WTC11 (cell line): ENCODE results near the gene SOWAHA. TPM values are rescaled to one million over a fixed set of nuclear protein-coding genes. Genes with fewer than 3 reads are reported as not detected.

Experiments
- ATAC-seq: fragments of 200-7000 bp; cut with Tn5 transposase; 2 replicates; pipeline ENCODE4 v1.10.0; 2021; ENCODE audit warnings: mild to moderate bottlenecking, moderate library complexity
- CTCF ChIA-PET: fragments of 300-600 bp; sonication (Branson Sonifier 250); formaldehyde crosslinking; loops from one replicate; lab custom pipeline; 2021; ENCODE audit warnings: antibody characterized with exemption; lab: Charles Lee
- POLR2A ChIA-PET: fragments of 350-600 bp; sonication (Branson Sonifier 250); formaldehyde crosslinking; loops from one replicate; lab custom pipeline; 2021; ENCODE audit warnings: antibody characterized with exemption; lab: Charles Lee
- DNase-seq: peaks from one replicate; pipeline ENCODE4 v3.0.0; 2021; ENCODE audit warnings: low spot score
- H3K27ac Mint-ChIP-seq: 2 replicates; pipeline ENCODE4 v1.8.0; 2021; ENCODE audit warnings: mixed read lengths
- H3K27me3 Mint-ChIP-seq: 2 replicates; pipeline ENCODE4 v1.8.0; 2021; ENCODE audit warnings: low read depth, mild to moderate bottlenecking, moderate library complexity, mixed read lengths
- H3K36me3 Mint-ChIP-seq: 2 replicates; pipeline ENCODE4 v1.8.0; 2021; ENCODE audit warnings: mixed read lengths
- H3K4me1 Mint-ChIP-seq: 2 replicates; pipeline ENCODE4 v1.8.0; 2022; ENCODE audit warnings: mixed read lengths
- H3K4me3 Mint-ChIP-seq: 2 replicates; pipeline ENCODE4 v1.8.0; 2021; ENCODE audit warnings: mild to moderate bottlenecking, moderate library complexity, mixed read lengths
- H3K9me3 Mint-ChIP-seq: 2 replicates; pipeline ENCODE4 v1.8.0; 2021; ENCODE audit warnings: mixed read lengths
- ATF1 ChIP-seq: sonication (generic); formaldehyde crosslinking; IDR thresholded peaks from 2 replicates; pipeline ENCODE4 v1.8.1; 2023; ENCODE audit warnings: mild to moderate bottlenecking, moderate library complexity, missing genetic modification reagents
- EMX1 ChIP-seq: fragments of 250-450 bp; sonication (Bioruptor Pico); IDR thresholded peaks from 2 replicates; pipeline ENCODE4 v1.8.0; 2021; ENCODE audit warnings: mild to moderate bottlenecking
- FOXK1 ChIP-seq: sonication (generic); formaldehyde crosslinking; IDR thresholded peaks from 2 replicates; pipeline ENCODE4 v1.8.0; 2022; ENCODE audit warnings: mild to moderate bottlenecking, moderate library complexity, missing genetic modification reagents
- KAT7 ChIP-seq: sonication (generic); formaldehyde crosslinking; IDR thresholded peaks from 2 replicates; pipeline ENCODE4 v1.8.1; 2023; ENCODE audit warnings: missing genetic modification reagents, mild to moderate bottlenecking, borderline replicate concordance
- NFYB ChIP-seq: sonication (generic); formaldehyde crosslinking; conservative IDR thresholded peaks from 2 replicates; pipeline ENCODE4 v1.8.0; 2022; ENCODE audit warnings: low read depth, missing genetic modification reagents
- NR2C2 ChIP-seq: sonication (generic); formaldehyde crosslinking; IDR thresholded peaks from 2 replicates; pipeline ENCODE4 v1.8.0; 2022; ENCODE audit warnings: mild to moderate bottlenecking, missing genetic modification reagents
- PRRX2 ChIP-seq: fragments of 250-450 bp; sonication (Bioruptor Pico); IDR thresholded peaks from 2 replicates; pipeline ENCODE4 v1.8.0; 2021; ENCODE audit warnings: mild to moderate bottlenecking
- ZBTB21 ChIP-seq: sonication (generic); formaldehyde crosslinking; IDR thresholded peaks from 2 replicates; pipeline ENCODE4 v1.8.1; 2023; ENCODE audit warnings: mild to moderate bottlenecking, missing genetic modification reagents, borderline replicate concordance
- ZNF138 ChIP-seq: sonication (generic); formaldehyde crosslinking; conservative IDR thresholded peaks from 2 replicates; pipeline ENCODE4 v1.8.1; 2022; ENCODE audit warnings: mild to moderate bottlenecking, moderate library complexity, missing genetic modification reagents
- ZNF232 ChIP-seq: sonication (generic); formaldehyde crosslinking; IDR thresholded peaks from 2 replicates; pipeline ENCODE4 v1.8.0; 2022; ENCODE audit warnings: mild to moderate bottlenecking, missing genetic modification reagents
- ZNF416 ChIP-seq: fragments of 250-450 bp; sonication (Bioruptor Pico); IDR thresholded peaks from 2 replicates; pipeline ENCODE4 v1.9.0; 2021; ENCODE audit warnings: mild to moderate bottlenecking, inconsistent platforms
- total RNA-seq: library from RNA; stranded (reverse); gene quantifications from 3 replicates; pipeline ENCODE4 v1.2.3, GENCODE V29; 2021
- TF ChIP-seq, protein P1 (sequence below): fragments of 250-450 bp; sonication (Bioruptor Pico); IDR thresholded peaks from 2 replicates; pipeline ENCODE4 v1.9.0; 2021; ENCODE audit warnings: moderate library complexity, mild to moderate bottlenecking, inconsistent platforms, borderline replicate concordance
- TF ChIP-seq, protein P2 (sequence below): fragments of 250-450 bp; sonication (Bioruptor Pico); IDR thresholded peaks from 2 replicates; pipeline ENCODE4 v2.1.2; 2022; ENCODE audit warnings: mild to moderate bottlenecking, moderate library complexity
- TF ChIP-seq, protein P3 (sequence below): sonication (generic); formaldehyde crosslinking; IDR thresholded peaks from 2 replicates; pipeline ENCODE4 v1.8.0; 2023; ENCODE audit warnings: missing genetic modification reagents, mild to moderate bottlenecking, borderline replicate concordance
- TF ChIP-seq, protein P4 (sequence below): sonication (generic); formaldehyde crosslinking; IDR thresholded peaks from 2 replicates; pipeline ENCODE4 v1.8.1; 2022; ENCODE audit warnings: mild to moderate bottlenecking, missing genetic modification reagents, moderate library complexity, borderline replicate concordance
- TF ChIP-seq, protein P5 (sequence below): sonication (generic); formaldehyde crosslinking; IDR thresholded peaks from 2 replicates; pipeline ENCODE4 v1.8.0; 2022; ENCODE audit warnings: mild to moderate bottlenecking, missing genetic modification reagents
- TF ChIP-seq, protein P6 (sequence below): sonication (generic); formaldehyde crosslinking; IDR thresholded peaks from 2 replicates; pipeline ENCODE4 v1.8.0; 2023; ENCODE audit warnings: missing genetic modification reagents
- TF ChIP-seq, protein P7 (sequence below): sonication (generic); formaldehyde crosslinking; IDR thresholded peaks from 2 replicates; pipeline ENCODE4 v1.8.1; 2023; ENCODE audit warnings: mild to moderate bottlenecking, missing genetic modification reagents, moderate library complexity
- TF ChIP-seq, protein P8 (sequence below): sonication (generic); formaldehyde crosslinking; IDR thresholded peaks from 2 replicates; pipeline ENCODE4 v1.8.0; 2022; ENCODE audit warnings: mild to moderate bottlenecking, missing genetic modification reagents

Gene SOWAHA
- total RNA-seq, 1 experiment from 2014 or later, result 0.11 TPM

DNA sequence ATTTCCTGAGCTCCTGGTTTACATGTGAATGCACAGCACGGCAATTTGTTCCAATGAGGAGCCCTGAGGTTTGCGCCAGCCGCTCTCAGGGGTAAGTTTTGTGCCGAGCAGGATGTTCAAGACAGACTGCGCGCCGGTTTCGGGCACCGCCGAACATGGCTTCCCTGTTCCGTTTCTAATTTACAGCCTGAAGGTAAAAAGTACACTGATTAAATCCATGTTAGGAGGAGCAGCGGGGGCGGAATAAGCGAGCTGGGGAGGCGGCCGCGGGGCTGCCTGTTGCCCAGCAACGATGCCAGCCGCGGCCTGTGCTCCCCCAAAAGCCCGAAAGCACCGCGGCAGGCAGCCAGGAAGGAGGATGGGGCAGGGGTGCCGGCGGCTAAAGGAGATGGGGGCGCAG lies 6.4 kb downstream of the SOWAHA start:
- DNase-seq (no peak), ATAC-seq (no peak)
- Mint-ChIP-seq H3K27me3 (peaks cover 66% of the 10 kb centered on the region), H3K27ac (no peak overlapping the region), H3K9me3 (no peaks in the 10 kb centered on the region), H3K36me3 (no peaks in the 10 kb centered on the region), H3K4me1 (peaks cover 15% of the 10 kb centered on the region), H3K4me3 (no peak overlapping the region)
- TF ChIP-seq, protein P1, sequence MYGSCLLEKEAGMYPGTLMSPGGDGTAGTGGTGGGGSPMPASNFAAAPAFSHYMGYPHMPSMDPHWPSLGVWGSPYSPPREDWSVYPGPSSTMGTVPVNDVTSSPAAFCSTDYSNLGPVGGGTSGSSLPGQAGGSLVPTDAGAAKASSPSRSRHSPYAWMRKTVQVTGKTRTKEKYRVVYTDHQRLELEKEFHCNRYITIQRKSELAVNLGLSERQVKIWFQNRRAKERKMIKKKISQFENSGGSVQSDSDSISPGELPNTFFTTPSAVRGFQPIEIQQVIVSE, result no peak
- no peak for TF ChIP-seq KAT7 (CRISPR knock-in tag)
- TF ChIP-seq, protein P2, sequence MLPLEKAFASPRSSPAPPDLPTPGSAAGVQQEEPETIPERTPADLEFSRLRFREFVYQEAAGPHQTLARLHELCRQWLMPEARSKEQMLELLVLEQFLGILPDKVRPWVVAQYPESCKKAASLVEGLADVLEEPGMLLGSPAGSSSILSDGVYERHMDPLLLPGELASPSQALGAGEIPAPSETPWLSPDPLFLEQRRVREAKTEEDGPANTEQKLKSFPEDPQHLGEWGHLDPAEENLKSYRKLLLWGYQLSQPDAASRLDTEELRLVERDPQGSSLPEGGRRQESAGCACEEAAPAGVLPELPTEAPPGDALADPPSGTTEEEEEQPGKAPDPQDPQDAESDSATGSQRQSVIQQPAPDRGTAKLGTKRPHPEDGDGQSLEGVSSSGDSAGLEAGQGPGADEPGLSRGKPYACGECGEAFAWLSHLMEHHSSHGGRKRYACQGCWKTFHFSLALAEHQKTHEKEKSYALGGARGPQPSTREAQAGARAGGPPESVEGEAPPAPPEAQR (CRISPR knock-in tag), result no peak
- no peak for TF ChIP-seq ZNF138 (CRISPR knock-in tag)
- TF ChIP-seq, protein P3, sequence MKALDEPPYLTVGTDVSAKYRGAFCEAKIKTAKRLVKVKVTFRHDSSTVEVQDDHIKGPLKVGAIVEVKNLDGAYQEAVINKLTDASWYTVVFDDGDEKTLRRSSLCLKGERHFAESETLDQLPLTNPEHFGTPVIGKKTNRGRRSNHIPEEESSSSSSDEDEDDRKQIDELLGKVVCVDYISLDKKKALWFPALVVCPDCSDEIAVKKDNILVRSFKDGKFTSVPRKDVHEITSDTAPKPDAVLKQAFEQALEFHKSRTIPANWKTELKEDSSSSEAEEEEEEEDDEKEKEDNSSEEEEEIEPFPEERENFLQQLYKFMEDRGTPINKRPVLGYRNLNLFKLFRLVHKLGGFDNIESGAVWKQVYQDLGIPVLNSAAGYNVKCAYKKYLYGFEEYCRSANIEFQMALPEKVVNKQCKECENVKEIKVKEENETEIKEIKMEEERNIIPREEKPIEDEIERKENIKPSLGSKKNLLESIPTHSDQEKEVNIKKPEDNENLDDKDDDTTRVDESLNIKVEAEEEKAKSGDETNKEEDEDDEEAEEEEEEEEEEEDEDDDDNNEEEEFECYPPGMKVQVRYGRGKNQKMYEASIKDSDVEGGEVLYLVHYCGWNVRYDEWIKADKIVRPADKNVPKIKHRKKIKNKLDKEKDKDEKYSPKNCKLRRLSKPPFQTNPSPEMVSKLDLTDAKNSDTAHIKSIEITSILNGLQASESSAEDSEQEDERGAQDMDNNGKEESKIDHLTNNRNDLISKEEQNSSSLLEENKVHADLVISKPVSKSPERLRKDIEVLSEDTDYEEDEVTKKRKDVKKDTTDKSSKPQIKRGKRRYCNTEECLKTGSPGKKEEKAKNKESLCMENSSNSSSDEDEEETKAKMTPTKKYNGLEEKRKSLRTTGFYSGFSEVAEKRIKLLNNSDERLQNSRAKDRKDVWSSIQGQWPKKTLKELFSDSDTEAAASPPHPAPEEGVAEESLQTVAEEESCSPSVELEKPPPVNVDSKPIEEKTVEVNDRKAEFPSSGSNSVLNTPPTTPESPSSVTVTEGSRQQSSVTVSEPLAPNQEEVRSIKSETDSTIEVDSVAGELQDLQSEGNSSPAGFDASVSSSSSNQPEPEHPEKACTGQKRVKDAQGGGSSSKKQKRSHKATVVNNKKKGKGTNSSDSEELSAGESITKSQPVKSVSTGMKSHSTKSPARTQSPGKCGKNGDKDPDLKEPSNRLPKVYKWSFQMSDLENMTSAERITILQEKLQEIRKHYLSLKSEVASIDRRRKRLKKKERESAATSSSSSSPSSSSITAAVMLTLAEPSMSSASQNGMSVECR, result no peak
- TF ChIP-seq NR2C2 (CRISPR knock-in tag), result no peak
- TF ChIP-seq ZNF232 (CRISPR knock-in tag), result no peak
- TF ChIP-seq, protein P4, sequence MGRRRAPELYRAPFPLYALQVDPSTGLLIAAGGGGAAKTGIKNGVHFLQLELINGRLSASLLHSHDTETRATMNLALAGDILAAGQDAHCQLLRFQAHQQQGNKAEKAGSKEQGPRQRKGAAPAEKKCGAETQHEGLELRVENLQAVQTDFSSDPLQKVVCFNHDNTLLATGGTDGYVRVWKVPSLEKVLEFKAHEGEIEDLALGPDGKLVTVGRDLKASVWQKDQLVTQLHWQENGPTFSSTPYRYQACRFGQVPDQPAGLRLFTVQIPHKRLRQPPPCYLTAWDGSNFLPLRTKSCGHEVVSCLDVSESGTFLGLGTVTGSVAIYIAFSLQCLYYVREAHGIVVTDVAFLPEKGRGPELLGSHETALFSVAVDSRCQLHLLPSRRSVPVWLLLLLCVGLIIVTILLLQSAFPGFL (CRISPR knock-in tag), result no peak
- TF ChIP-seq, protein P5, sequence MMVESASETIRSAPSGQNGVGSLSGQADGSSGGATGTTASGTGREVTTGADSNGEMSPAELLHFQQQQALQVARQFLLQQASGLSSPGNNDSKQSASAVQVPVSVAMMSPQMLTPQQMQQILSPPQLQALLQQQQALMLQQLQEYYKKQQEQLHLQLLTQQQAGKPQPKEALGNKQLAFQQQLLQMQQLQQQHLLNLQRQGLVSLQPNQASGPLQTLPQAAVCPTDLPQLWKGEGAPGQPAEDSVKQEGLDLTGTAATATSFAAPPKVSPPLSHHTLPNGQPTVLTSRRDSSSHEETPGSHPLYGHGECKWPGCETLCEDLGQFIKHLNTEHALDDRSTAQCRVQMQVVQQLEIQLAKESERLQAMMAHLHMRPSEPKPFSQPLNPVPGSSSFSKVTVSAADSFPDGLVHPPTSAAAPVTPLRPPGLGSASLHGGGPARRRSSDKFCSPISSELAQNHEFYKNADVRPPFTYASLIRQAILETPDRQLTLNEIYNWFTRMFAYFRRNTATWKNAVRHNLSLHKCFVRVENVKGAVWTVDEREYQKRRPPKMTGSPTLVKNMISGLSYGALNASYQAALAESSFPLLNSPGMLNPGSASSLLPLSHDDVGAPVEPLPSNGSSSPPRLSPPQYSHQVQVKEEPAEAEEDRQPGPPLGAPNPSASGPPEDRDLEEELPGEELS (CRISPR knock-in tag), result no peak
- TF ChIP-seq NFYB (CRISPR knock-in tag), result no peak
- no peak for TF ChIP-seq EMX1 (CRISPR knock-in tag)
- TF ChIP-seq FOXK1 (CRISPR knock-in tag), result no peak
- TF ChIP-seq ZBTB21 (CRISPR knock-in tag), result no peak
- TF ChIP-seq, protein P6, sequence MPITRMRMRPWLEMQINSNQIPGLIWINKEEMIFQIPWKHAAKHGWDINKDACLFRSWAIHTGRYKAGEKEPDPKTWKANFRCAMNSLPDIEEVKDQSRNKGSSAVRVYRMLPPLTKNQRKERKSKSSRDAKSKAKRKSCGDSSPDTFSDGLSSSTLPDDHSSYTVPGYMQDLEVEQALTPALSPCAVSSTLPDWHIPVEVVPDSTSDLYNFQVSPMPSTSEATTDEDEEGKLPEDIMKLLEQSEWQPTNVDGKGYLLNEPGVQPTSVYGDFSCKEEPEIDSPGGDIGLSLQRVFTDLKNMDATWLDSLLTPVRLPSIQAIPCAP, result no peak
- no peak for TF ChIP-seq ZNF416 (CRISPR knock-in tag)
- TF ChIP-seq, protein P7, sequence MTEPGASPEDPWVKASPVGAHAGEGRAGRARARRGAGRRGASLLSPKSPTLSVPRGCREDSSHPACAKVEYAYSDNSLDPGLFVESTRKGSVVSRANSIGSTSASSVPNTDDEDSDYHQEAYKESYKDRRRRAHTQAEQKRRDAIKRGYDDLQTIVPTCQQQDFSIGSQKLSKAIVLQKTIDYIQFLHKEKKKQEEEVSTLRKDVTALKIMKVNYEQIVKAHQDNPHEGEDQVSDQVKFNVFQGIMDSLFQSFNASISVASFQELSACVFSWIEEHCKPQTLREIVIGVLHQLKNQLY (CRISPR knock-in tag), result no peak
- TF ChIP-seq ATF1, result no peak
- TF ChIP-seq PRRX2, result no peak
- TF ChIP-seq, protein P8, sequence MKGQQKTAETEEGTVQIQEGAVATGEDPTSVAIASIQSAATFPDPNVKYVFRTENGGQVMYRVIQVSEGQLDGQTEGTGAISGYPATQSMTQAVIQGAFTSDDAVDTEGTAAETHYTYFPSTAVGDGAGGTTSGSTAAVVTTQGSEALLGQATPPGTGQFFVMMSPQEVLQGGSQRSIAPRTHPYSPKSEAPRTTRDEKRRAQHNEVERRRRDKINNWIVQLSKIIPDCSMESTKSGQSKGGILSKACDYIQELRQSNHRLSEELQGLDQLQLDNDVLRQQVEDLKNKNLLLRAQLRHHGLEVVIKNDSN, result no peak
- CTCF ChIA-PET, result interaction anchor here (0.6 to 5.3 kb wide), 45 partner anchors 8 to 503 kb away, joined by 3 to 101 read pairs (median 6); partner anchors contain the start of genes CCNI2, GDF9, HSPA4 and KIF3A
- POLR2A ChIA-PET, result interaction anchor here (0.7 to 1.2 kb wide), 5 partner anchors 12 to 143 kb away, joined by 3 to 5 read pairs (median 4); partner anchors contain the start of genes CCNI2, GDF9 and UQCRQ
